GM18511 (cell line): ENCODE measurements around the gene MYCBPAP.

Experiments used
- ATAC-seq: cut with Tn5 transposase; IDR thresholded peaks from one replicate; pipeline ENCODE4 v1.9.1; 2021; ENCODE audit warnings: mild to moderate bottlenecking, moderate library complexity; ENCODE audit not compliant: unreplicated experiment

Gene MYCBPAP

DNA sequence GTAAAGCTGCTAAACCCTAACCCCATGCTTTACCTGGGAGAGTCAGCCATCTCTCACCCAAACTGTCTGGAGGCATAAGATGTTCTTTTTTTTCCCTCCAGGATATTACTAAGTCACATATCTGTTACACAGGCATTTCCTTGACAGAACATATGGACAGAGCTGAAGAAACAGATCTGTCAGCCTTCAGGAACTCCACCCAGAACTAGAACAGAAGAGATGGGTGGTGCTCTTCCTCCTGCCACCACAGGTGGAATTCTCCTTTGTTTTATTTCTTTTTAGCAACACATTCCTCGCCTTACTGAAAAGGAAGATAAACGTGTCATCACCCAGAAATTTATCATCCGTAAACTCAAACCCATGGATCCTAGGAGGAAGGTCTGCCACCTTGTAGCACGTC is 8.8 kb downstream of the MYCBPAP start:
- ATAC-seq, result no peak

DNA sequence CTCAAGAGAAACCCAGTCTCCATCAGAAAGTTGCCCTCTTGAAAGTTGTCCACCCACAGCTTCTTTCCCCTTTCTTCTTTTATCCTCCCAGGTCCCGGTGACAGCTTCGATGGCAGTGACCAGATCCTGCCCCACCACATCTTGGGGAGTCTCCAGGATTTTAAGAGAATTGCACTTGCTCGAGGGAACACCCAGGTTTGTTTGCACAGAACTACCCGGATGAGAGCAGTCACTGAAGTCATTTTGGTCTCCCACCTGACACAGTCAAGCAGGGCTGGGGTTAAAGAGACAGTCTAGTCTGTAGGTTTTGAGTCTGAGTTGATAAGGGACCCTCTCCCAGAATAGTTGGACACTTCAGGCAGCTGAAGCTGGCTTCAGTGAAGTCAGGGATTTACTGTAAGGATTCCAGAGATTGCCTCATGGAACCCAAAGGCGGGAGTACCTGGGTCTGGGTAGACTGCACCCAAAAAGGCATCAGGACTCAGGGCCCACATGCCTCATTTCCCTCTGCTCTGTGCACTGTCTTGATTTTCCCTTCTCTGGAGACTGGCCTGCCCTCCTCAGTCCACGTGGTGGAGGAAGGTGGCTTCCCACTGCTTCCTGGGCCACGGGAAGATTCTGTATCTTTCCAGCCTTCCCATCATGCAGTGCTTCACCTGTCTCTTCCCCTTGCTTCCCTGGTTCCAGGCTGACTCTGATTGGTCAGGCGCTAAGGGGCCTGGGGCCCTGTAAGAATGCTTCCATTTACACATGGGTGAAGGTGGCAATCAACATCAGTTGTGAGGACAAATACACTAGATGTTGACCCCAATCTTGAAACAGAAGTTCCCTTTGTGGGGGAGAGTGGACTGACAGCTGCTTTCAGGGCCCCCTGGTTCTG is 9.5 kb downstream of the MYCBPAP start:
- ATAC-seq, result no peak

DNA sequence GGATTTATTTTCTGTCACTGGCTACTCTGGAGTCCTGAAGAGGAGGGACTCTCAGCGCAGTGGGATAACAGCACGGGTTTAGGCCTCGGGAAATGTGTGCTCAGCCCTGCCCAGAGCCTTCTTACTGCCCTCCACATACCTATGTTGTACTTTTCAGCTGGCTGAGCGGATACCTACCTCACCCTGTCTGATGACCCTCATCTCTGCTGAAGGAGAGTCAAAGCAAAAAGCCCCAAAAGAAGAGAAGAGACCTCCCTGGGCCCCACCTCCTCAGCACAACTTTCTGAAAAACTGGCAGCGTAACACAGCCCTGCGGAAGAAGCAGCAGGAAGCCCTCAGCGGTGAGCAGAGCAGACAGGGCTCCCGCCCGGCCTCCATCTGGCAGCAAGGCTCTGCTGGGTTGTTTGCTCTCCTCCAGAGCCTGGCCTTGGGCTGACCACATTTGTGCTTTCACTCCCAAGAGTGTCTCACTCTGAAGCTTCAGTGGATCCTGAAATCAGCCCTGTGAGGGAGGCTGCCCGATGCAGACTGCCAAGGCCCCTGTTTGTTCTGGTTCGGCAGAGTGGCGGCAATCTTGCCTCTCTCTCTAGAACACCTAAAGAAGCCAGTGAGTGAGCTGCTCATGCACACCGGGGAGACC is 10.3 kb downstream of the MYCBPAP start:
- no peak for ATAC-seq

DNA sequence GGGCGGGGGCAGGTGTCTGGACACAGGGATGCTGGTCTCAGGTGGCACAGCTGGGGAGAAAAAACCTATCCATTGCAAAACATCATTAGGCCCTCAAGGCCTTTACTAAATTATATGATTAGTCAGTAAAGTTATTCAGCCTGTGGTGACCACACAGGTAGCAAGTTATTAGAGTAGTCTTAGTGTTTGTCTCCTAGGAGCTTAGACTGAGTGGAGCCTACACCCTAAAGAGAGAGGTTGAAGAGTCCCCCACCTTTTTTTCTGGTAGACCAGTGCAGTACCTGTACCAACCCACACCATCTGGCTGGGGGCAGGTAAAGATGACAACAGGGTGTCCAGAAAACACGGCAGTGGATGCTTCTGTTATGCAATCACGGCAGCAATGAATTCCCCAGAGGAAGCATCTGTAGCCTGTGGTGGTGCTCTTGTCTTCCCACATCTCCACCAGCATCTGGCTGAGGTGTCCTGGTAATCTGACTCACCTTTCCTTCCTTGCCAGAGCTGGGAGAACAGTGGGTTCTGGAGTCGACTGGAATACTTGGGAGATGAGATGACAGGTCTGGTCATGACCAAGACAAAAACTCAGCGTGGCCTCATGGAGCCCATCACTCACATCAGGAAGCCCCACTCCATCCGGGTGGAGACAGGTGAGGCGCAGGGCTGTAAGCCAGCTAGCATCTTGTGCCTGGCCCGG is 11.0 kb downstream of the MYCBPAP start:
- no peak for ATAC-seq

DNA sequence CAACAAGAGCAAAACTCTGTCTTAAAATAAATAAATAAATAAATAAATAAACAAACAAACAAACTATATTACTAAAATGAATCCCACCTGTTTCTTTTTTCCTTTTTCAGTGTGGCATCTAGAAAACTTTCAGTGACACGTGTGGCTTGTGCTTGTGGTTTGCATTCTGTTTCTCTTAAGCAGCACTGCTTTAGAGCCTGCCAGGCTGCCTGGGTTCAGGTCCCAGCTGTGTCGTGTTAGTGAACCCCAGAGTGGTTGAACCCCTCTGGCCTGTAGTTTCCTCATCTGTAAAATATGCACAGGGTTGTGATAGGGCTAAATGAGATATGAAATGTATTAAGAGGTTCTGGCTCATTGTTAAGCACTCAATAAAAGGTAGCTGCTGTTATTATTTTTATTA is 12.2 kb downstream of the MYCBPAP start:
- no peak for ATAC-seq

DNA sequence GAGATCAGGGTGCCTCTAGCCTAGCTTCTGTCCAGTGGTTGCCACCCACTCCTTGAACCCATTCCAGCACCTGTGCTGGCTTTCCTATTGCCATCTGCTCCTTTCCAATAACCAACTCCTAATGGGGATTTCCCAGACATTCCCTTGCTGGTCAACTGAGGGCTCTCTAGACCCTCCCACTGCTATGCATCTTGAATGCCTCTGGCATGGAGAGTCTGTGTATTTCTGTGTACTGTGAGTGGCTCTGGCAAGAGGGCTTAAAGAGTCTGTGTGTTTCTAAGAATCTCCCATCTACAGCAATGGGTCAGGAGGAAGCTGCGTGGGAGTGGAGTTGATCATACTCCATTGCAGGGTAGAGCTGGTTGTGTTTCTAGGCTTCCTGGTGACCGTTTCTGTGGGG is 13.3 kb downstream of the MYCBPAP start:
- ATAC-seq, result no peak

DNA sequence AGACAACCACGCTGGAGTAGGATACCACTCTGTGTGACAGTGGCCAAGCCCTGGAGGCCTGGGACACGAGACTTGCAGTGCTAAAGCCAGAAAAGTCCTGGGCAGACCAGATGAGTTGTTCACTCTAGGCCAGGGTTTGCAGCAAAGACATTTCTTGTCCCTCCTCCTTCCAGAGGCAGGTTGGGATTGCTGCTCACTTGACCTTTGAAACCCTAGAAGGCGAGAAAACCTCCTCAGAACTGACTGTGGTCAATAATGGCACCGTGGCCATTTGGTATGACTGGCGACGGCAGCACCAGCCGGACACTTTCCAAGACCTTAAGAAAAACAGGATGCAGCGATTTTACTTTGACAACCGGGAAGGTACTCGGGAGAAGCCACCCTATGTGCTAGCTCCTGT is 14.5 kb downstream of the MYCBPAP start:
- ATAC-seq, result no peak

DNA sequence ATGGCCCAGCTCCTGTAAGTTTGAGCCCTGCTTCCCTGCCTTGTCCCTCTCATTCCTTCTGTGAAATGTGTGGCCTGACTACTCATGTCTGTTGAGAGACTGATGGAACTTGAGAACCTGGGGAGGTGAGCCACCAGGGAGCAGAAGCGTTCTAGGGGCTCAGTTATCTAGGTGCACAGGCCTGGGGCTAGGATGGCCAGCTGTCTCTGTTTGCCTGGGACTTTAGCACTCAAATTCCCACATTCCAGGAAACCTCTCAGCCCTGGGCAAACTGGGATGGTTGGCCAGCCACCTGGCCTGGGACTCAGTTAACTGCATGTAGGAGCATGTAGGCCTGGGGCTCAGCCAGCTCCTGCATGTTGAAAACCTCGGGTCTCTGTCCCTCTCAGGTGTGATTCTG is 15.0 kb downstream of the MYCBPAP start:
- no peak for ATAC-seq

DNA sequence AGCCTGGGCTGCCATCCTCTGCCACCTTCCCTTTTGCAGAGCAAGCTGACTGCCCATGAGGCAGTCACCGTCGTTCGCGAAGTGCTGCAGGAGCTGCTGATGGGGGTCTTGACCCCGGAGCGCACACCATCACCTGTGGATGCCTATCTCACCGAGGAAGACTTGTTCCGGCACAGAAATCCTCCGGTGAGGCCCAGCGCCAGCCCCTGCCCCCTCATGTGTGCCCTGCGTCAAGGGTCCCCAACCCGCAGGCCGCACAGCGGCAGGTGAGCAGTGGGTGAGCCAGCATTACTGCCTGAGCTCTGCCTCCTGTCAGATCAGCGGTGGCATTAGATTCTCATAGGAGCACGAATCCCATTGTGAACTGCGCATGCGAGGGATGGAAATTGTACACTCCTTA is 16.6 kb downstream of the MYCBPAP start:
- no peak for ATAC-seq

DNA sequence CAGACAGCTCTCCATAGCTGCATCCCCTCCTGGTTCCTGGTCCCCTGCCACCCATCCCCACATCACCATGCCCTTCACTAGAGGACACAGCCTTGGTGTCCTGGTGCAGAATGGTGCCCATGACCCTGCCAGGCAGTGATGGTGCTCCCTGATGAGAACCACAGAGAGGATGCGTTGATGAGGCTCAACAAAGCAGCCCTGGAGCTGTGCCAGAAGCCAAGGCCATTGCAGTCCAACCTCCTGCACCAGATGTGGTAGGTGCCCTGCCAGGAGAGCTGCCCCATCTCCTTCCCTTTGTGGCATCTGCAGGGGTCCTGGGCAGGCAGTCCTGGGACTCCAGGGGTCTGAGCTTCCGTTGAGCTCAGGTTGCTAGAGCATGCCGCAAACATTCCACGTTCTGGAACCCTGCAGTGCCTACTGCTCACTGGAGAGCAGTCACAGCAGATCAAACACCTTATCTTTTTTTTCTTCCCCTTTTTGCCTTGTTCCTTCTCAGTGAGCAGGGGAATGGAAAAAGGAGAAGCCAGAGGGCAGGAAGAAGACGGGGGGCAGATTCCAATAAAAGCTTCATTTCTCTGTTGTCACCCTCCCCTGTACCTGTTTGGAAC is 19.0 kb downstream of the MYCBPAP start:
- ATAC-seq, result no peak

DNA sequence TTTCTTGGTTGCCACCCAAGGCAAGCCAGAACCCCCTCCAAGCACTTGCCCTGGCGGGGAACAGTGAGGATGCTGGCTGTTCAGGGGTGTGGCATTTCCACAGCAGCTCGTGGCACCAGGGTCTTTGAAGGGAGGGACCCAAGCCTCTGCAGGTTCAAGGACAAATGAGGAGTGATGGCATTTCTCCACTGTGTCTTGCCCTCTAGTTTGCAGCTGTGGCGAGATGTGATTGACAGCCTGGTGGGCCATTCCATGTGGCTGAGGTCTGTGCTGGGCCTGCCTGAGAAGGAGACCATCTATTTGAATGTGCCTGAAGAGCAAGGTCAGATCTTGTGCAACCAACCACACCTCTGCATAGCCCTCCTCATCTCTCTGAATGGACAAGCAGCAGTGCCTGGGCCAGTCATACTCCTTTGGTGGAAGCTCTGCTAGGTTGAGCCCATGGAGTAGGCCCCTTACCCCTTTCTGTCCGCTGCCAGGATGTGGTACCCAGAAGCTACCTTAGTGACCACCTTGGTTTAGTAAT is 19.8 kb downstream of the MYCBPAP start:
- ATAC-seq, result no peak

DNA sequence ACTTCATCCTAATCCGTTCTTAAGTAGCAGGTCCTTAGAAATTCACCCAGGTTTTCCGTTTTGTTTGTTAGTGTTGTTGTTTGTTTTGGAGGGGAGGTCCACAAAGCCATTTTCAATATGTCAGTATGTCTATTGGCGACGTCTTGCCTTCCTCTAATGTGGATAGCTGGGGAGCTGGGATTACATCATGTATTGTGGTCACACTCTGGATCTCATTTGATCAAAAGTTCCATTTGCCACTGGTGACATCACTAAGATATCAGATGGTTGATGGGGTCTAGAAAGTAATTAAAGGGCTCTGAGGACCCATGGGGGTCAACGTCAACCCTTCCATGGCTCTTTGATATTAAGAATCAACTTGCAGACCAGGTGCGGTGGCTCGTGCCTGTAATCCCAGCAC is 21.6 kb downstream of the MYCBPAP start:
- ATAC-seq, result no peak

DNA sequence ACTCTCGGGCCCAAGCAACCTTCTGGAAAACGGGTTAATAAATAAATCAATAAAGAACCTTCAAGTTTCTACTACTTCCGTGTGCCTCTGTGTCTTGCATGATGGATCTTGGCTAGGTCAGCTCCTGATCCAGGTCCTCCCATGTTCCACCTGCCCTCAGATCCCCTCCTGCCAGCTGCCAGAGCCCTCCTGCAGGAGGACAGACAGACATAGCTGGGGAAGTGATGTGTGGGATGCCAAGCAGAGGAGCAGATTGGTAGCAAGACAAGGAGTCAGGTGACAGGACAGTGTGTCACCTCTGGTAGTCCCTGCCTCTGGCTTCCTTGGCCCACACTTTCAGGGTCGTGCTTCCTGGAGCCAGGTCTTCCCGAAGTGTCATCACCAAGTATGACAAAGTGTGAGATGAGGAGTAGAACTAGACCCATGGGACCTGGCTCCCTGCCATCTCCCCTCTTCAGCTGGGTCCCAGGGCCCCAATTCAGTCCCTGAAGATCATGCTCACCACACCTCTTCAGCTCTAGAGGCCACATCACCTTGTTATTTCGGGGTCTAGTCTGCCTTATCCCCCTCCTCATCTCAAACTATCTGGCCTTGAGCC is 23.3 kb downstream of the MYCBPAP start:
- ATAC-seq, result no peak

DNA sequence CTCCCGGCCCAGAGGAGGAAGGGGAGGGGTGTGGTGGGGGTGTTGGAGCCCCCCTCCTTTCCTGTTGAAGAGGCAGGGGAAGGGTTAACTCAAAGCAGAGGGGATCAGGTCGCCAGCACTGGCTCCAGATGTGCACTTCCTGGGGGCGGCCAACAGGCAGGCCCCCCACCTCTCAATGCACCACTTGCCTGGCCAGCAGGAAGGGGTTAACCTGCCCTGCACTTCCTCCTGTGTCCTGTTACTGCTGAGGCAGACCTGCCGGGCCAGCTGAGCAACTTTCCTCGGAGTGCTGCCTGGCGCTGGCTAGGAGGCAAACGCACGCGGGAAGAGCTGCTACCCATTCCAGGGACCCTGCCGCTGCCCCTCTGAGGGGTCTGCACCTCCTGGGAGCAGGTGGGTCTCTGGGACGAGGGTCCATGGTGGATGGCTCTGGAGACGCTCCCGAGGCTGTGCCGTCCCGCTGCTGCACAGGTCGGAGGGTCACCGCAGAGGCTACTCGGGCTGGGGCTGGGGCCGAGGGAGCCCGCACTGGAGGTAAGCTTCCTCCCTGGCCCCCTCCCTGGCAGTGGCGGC is 24.3 kb downstream of the MYCBPAP start, which contains the start of gene EPN3:
TSS of gene EPN3 (plus strand) at position 284 of the 573 bp plus-strand sequence. CDS start 3,822 bp downstream, outside the sequence.
- no peak for ATAC-seq

DNA sequence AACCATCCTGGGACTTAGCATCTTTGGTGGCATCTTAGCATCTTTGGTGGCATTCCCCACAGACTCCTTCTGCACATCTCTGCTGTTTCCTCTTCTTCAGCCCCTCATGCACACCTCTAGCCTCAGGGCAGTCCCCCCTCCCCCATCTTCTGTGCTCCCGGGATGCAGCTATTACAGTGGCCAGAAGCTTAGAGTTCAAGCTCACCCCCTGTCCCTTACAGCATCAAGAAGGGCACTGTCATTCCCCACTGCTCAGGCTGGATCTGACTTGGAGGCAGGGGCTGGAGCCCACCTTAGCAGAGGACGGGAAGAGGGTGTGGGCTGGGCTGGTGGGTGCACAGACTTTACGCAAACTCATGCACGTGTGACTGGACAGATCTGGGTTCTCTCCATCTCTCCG is 24.9 kb downstream of the MYCBPAP start:
- no peak for ATAC-seq

DNA sequence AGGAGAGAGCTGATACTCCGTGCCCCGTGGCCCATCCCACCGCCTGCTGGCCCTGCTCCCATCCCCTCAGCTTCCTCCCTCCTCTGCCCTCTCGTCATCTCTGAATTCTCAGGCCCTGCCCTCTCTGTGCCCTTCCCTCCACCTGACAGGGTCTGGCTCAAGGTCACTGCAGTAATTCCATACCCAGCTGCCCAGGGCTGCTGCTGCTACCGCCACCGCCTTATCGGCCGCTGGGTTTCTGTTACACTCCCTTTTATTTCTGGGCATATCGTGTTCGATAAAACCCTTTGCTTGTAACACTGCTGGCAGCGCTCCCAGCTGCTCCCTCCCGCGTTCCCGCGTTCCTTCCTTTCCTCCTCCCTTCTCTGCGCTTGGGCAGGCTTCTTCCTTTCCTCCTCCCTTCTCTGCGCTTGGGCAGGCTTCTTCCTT is 25.5 kb downstream of the MYCBPAP start:
- ATAC-seq, result no peak

DNA sequence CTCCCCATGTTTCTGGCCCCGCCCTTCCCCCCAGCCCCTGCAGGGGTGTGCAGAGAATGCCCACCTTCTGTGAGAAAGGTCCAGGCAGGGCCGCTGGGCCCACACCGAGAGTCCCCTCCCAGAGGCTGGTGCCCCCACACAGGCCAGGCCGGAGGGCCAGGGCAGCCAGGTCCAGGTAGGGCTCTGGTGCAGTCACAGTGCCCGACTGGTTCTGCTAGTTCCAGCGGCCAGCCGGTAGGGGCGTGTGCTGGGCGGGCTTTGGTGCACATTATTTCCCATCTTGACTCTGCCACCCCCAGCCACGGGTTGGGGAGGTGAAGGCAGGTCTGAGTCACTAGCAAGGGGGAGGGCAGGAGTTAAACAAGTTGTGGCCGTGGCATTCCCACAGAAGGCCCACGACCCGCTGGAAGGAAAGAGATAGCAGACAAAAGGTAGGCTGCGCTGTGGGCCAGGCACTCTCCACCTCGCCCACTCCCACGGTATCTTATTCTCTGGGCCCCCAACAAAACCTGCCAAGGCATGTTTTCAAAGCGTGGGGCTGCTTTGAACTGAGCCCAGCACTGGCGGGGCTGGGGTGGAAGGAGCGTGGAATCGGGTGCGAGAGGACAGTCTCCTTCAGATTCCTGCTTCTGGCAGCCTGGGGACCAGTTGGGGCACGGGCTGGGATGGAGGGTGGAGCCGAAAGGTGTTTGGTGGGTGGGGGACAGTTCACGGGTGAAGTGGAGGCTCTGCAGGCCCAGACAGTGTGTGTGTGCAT is 26.2 kb downstream of the MYCBPAP start:
- ATAC-seq, result no peak

DNA sequence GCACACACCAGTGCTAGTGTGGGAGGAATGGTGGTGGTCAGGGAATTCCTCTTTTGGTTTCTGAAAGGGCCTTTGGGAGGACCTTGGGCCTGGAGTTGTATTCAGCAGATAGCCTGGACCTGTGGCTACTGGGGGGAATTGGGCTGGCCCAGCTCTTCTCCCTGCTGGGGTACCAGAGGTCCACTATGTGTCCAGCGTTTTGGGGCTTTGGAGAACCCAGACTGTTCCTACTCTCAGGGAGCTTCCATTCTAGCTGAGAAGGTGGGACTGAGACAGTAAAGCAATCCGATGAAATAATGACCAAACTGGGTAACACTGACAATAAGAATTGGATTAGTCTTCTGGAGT is 26.7 kb downstream of the MYCBPAP start:
- no peak for ATAC-seq

DNA sequence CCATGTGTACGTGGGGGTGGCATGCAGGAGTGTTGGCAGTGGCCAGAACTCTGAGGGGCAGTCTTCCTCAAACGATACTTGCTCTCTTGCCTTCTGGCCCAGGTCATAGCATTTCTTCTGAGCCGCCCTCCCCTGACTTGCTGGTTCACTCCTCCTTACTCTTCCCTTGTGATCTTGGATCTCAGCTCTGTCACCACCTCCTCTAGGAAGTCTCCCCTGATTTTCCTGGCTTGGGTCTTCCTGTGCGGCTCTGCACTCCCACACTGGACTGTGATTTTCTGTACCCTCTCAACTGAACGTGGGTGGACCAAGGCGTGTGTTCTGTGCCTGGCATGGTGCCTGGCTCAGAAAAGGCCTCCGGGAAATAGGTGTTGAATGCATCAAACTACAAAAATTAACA is 27.2 kb downstream of the MYCBPAP start:
- no peak for ATAC-seq
